HCT116 (cell line): Measurements from ENCODE around the gene CD96. TPM values are rescaled to one million over a fixed set of nuclear protein-coding genes. Genes with fewer than 3 reads are reported as not detected.
A peak's percentile ranks its signal among the peaks of the same experiment; 100 is the strongest.

Experiments used
- ATAC-seq: fragments of 200-7000 bp; cut with Tn5 transposase; 2 replicates; pipeline ENCODE4 v1.9.1; 2020; ENCODE audit warnings: mild to moderate bottlenecking, moderate library complexity
- BruUV-seq: library from RNA; stranded (reverse); fragments of 400-500 nt; replicated peaks from 2 replicates; lab custom pipeline; 2021; lab: Mats Ljungman, UMichigan
- CTCF ChIA-PET: fragments of 300-600 bp; sonication (Branson Sonifier 250); formaldehyde crosslinking; loops from one replicate; lab custom pipeline; 2021; ENCODE audit warnings: antibody characterized with exemption; lab: Charles Lee
- POLR2A ChIA-PET: fragments of 300-600, 350-600 bp; sonication (Branson Sonifier 250); formaldehyde crosslinking; loops from one replicate; lab custom pipeline; 2021; ENCODE audit warnings: antibody characterized with exemption; lab: Charles Lee
- RAD21 ChIA-PET, 2 experiments: fragments of 300-600 bp; sonication (Branson Sonifier 250); formaldehyde crosslinking; loops; one replicate each; lab custom pipeline; 2023; ENCODE audit warnings: low total read pairs in 2 of 2; ENCODE audit not compliant: uncharacterized antibody in 2 of 2, unreplicated experiment in 2 of 2, low non-redundant PET in 1 of 2; lab: Charles Lee
- DNase-seq: peaks from one replicate; pipeline ENCODE4 v3.0.0-alpha.2; 2010; ENCODE audit warnings: low read depth, low spot score
- H2AFZ ChIP-seq: fragments of 200-600 bp; shearing (Covaris generic), sonication (generic); 2 replicates; pipeline ENCODE4 v1.6.1; 2017; ENCODE audit warnings: low read depth, mixed run types, mixed read lengths, antibody characterized with exemption, low read length; ENCODE audit not compliant: poor library complexity, severe bottlenecking
- H3K27ac ChIP-seq: 2 replicates; pipeline ENCODE4 v1.5.1; 2012; ENCODE audit warnings: low read depth, low read length
- H3K27me3 ChIP-seq: fragments of 200-600 bp; sonication (generic); 2 replicates; pipeline ENCODE4 v1.6.1; 2016; ENCODE audit warnings: mixed run types, low read length, mixed read lengths; ENCODE audit not compliant: insufficient read depth
- H3K36me3 ChIP-seq, 2 experiments: fragments of 200-500 bp in 1 of 2; fragments of 200-600 bp in 1 of 2; sonication (Bioruptor generic) in 1 of 2; sonication (generic) in 1 of 2; 2 replicates each; pipeline versions ENCODE4 v1.5.1 to v1.6.1; 2014 to 2016; ENCODE audit warnings: low read length in 2 of 2, inconsistent platforms in 1 of 2, mixed read lengths in 1 of 2, mixed run types in 1 of 2; ENCODE audit not compliant: insufficient read depth in 2 of 2, control insufficient read depth in 1 of 2
- H3K4me1 ChIP-seq, 2 experiments: fragments of 200-600 bp in 1 of 2; sonication (generic) in 1 of 2; 2 replicates each; pipeline versions ENCODE4 v1.5.1 to v1.6.1; 2012 to 2017; ENCODE audit warnings: low read length in 2 of 2, inconsistent platforms in 1 of 2, mild to moderate bottlenecking in 1 of 2, mixed read lengths in 1 of 2, mixed run types in 1 of 2, moderate library complexity in 1 of 2; ENCODE audit not compliant: insufficient read depth in 2 of 2, control insufficient read depth in 1 of 2
- H3K4me2 ChIP-seq: fragments of 200-600 bp; sonication (generic); 2 replicates; pipeline ENCODE4 v1.6.1; 2017; ENCODE audit warnings: mixed run types, low read length, mixed read lengths
- H3K4me3 ChIP-seq, 2 experiments: fragments of 200-600 bp in 1 of 2; sonication (generic) in 1 of 2; replicated peaks in 1 of 2; 2 replicates each; pipeline ENCODE4 v1.5.1; 2011 to 2016; ENCODE audit warnings: low read length in 2 of 2, control low read depth in 1 of 2, low read depth in 1 of 2, mild to moderate bottlenecking in 1 of 2, mixed read lengths in 1 of 2, mixed run types in 1 of 2
- H3K79me2 ChIP-seq: fragments of 200-600 bp; sonication (generic); 2 replicates; pipeline ENCODE4 v1.6.1; 2017; ENCODE audit warnings: mild to moderate bottlenecking, mixed run types, low read length, moderate library complexity, mixed read lengths; ENCODE audit not compliant: insufficient read depth
- H3K9ac ChIP-seq: fragments of 200-600 bp; sonication (generic); 2 replicates; pipeline ENCODE4 v1.6.1; 2016; ENCODE audit warnings: low read length, mixed read lengths
- H3K9me2 ChIP-seq: fragments of 200-600 bp; sonication (generic), shearing (Covaris generic); 2 replicates; pipeline ENCODE4 v1.6.1; 2017; ENCODE audit warnings: mixed run types, mild to moderate bottlenecking, moderate library complexity; ENCODE audit not compliant: insufficient read depth
- H3K9me3 ChIP-seq, 2 experiments: fragments of 200-500 bp in 1 of 2; fragments of 200-600 bp in 1 of 2; sonication (Bioruptor generic) in 1 of 2; sonication (generic) in 1 of 2; 2 replicates each; pipeline ENCODE4 v1.6.1; 2014 to 2017; ENCODE audit warnings: low read length in 2 of 2, mixed read lengths in 2 of 2, inconsistent platforms in 1 of 2, low read depth in 1 of 2, mild to moderate bottlenecking in 1 of 2, mixed run types in 1 of 2, moderate library complexity in 1 of 2; ENCODE audit not compliant: control insufficient read depth in 1 of 2, insufficient read depth in 1 of 2
- H4K20me1 ChIP-seq: fragments of 200-600 bp; sonication (generic), shearing (Covaris generic); 2 replicates; pipeline ENCODE4 v1.6.1; 2017; ENCODE audit warnings: mixed run types, mild to moderate bottlenecking, moderate library complexity; ENCODE audit not compliant: insufficient read depth
- CEBPB ChIP-seq: IDR thresholded peaks from 2 replicates; pipeline ENCODE4 v1.6.1; 2012; ENCODE audit warnings: low read depth
- EGR1 ChIP-seq: IDR thresholded peaks from 2 replicates; pipeline ENCODE4 v1.6.1; 2012; ENCODE audit warnings: low read depth
- FOSL1 ChIP-seq: IDR thresholded peaks from 2 replicates; pipeline ENCODE4 v1.6.1; 2012; ENCODE audit warnings: low read depth
- RAD21 ChIP-seq: IDR thresholded peaks from 2 replicates; pipeline ENCODE4 v1.6.1; 2012; ENCODE audit warnings: low read depth, mild to moderate bottlenecking
- SIN3A ChIP-seq: IDR thresholded peaks from 2 replicates; pipeline ENCODE4 v1.6.1; 2012; ENCODE audit warnings: low read depth
- SP1 ChIP-seq: IDR thresholded peaks from 2 replicates; pipeline ENCODE4 v1.6.1; 2012; ENCODE audit warnings: low read depth
- SRF ChIP-seq: IDR thresholded peaks from 2 replicates; pipeline ENCODE4 v1.6.1; 2012; ENCODE audit warnings: low read depth
- ZFX ChIP-seq: fragments of 450-650 bp; IDR thresholded peaks from 2 replicates; pipeline ENCODE4 v1.6.1; 2017
- ZNF274 ChIP-seq: fragments of 200-500 bp; sonication (Bioruptor generic); IDR thresholded peaks from 2 replicates; pipeline ENCODE4 v1.6.1; 2014; ENCODE audit warnings: mild to moderate bottlenecking, low read depth, low read length, inconsistent platforms
- intact Hi-C: fragments of 100-400 bp; cut with micrococcal nuclease; formaldehyde crosslinking; loops from 2 replicates; pipeline ENCODE4 v1.10.0; 2022
- total RNA-seq: library from RNA; stranded (reverse); gene quantifications from one replicate; pipeline ENCODE4 v1.2.1, GENCODE V29; 2021; ENCODE audit not compliant: unreplicated experiment
- TF ChIP-seq, protein P1 (sequence below), 3 experiments: fragments of 200-600 bp in 1 of 3; sonication (generic) in 1 of 3; IDR thresholded peaks in 2 of 3; conservative IDR thresholded peaks in 1 of 3; 2 replicates each; pipeline ENCODE4 v1.5.1; 2012 to 2017; ENCODE audit warnings: low read depth in 2 of 3, low read length in 2 of 3, antibody characterized with exemption in 1 of 3, borderline replicate concordance in 1 of 3, control low read depth in 1 of 3, mild to moderate bottlenecking in 1 of 3, mixed read lengths in 1 of 3, mixed run types in 1 of 3, moderate library complexity in 1 of 3; ENCODE audit not compliant: insufficient read depth in 1 of 3
- TF ChIP-seq, protein P2 (sequence below): IDR thresholded peaks from 2 replicates; pipeline ENCODE4 v1.6.1; 2012
- TF ChIP-seq, protein P3 (sequence below): IDR thresholded peaks from 2 replicates; pipeline ENCODE4 v1.6.1; 2011; ENCODE audit warnings: mild to moderate bottlenecking, low read length, moderate library complexity; ENCODE audit not compliant: insufficient replicate concordance; ENCODE audit errors: extremely low read depth

CD96 gene
- total RNA-seq, 1 experiment from 2014 or later: 0.42 TPM

DNA sequence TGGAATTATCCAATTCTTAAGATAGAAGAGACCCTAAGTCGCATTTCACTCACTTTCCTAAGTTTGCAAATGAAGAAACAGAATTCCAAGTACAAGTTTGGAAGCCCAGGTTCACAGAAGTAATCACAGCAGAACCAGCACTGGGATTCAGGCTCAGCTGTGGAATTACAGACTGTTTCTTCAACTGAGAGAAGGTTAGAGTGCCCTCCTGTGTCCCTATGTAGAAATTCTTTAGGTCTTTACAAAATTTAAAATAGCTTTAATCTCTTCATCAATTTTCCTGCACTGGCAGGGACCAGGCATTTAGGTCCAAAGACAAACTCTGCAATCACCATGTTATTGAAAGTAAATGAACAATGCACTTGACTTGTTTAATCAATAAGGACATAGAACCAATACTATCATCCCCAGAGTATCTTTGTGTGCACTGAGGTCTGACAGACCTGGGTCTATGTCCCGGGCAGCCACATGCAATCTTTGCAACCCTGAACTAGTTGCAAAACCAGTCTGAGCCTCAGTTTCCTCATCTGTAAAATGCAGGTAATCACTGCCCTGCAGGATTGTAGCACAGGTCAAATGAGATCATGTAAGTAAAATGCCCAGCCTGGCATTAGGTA, 149.4 kb downstream of the CD96 start:
- ChIA-PET POLR2A (interaction anchor here (0.6 to 1.0 kb wide), 2 partner anchors 19 to 114 kb away, joined by 3 read pairs; no protein-coding TSS in a partner anchor), RAD21 (interaction anchor here (0.6 to 1.9 kb wide), 5 partner anchors 22 to 322 kb away, joined by 3 to 12 read pairs (median 5); no protein-coding TSS in a partner anchor), CTCF (interaction anchor here (0.7 to 4.8 kb wide), 13 partner anchors 10 to 352 kb away, joined by 3 to 43 read pairs (median 3); no protein-coding TSS in a partner anchor)
- Histone ChIP-seq H3K9me2 (no peaks in the 10 kb centered on the region), H3K9me3 (no peaks in the 10 kb centered on the region), H4K20me1 (no peaks in the 10 kb centered on the region), H3K4me2 (no peak overlapping the region), H3K4me3 (no peak overlapping the region), H3K79me2 (peaks cover 87% of the 10 kb centered on the region), H3K27me3 (no peaks in the 10 kb centered on the region), H3K27ac (no peak overlapping the region), H3K4me1 (peaks cover 12 to 70% of the 10 kb centered on the region in 2 experiments), H2AFZ (no peak overlapping the region), H3K9ac (no peak overlapping the region), H3K36me3 (no peaks in the 10 kb centered on the region)
- DNase-seq (no peak), ATAC-seq (peak; percentile 70)
- TF ChIP-seq FOSL1: no peak
- TF ChIP-seq RAD21: peak; percentile 78
- TF ChIP-seq EGR1: no peak
- no peak for TF ChIP-seq SRF
- TF ChIP-seq, protein P1, sequence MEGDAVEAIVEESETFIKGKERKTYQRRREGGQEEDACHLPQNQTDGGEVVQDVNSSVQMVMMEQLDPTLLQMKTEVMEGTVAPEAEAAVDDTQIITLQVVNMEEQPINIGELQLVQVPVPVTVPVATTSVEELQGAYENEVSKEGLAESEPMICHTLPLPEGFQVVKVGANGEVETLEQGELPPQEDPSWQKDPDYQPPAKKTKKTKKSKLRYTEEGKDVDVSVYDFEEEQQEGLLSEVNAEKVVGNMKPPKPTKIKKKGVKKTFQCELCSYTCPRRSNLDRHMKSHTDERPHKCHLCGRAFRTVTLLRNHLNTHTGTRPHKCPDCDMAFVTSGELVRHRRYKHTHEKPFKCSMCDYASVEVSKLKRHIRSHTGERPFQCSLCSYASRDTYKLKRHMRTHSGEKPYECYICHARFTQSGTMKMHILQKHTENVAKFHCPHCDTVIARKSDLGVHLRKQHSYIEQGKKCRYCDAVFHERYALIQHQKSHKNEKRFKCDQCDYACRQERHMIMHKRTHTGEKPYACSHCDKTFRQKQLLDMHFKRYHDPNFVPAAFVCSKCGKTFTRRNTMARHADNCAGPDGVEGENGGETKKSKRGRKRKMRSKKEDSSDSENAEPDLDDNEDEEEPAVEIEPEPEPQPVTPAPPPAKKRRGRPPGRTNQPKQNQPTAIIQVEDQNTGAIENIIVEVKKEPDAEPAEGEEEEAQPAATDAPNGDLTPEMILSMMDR (IDR thresholded peaks at IDR 0.05 in 2 of 3, conservative IDR thresholded peaks at IDR 0.05 in 1 of 3; ENCODE audit: borderline replicate concordance in 1 of 3, insufficient read depth in 1 of 3, low read depth in 2 of 3, low read length in 2 of 3): peak; percentile 39 to 65 (median 52); a peak in 5 of 6 replicates
- TF ChIP-seq, protein P2, sequence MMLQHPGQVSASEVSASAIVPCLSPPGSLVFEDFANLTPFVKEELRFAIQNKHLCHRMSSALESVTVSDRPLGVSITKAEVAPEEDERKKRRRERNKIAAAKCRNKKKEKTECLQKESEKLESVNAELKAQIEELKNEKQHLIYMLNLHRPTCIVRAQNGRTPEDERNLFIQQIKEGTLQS: no peak
- TF ChIP-seq ZFX: no peak
- TF ChIP-seq, protein P3, sequence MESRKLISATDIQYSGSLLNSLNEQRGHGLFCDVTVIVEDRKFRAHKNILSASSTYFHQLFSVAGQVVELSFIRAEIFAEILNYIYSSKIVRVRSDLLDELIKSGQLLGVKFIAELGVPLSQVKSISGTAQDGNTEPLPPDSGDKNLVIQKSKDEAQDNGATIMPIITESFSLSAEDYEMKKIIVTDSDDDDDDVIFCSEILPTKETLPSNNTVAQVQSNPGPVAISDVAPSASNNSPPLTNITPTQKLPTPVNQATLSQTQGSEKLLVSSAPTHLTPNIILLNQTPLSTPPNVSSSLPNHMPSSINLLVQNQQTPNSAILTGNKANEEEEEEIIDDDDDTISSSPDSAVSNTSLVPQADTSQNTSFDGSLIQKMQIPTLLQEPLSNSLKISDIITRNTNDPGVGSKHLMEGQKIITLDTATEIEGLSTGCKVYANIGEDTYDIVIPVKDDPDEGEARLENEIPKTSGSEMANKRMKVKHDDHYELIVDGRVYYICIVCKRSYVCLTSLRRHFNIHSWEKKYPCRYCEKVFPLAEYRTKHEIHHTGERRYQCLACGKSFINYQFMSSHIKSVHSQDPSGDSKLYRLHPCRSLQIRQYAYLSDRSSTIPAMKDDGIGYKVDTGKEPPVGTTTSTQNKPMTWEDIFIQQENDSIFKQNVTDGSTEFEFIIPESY: no peak
- TF ChIP-seq ZNF274: no peak
- TF ChIP-seq SP1: no peak
- TF ChIP-seq SIN3A: no peak
- 0 out of 2 replicates have a peak, but pooled peaks have one; percentile 21 for TF ChIP-seq CEBPB
- BruUV-seq: no TSS peak
- intact Hi-C loops: loop anchor here (1.0 kb wide), 2 partner anchors 109 to 114 kb away; no protein-coding TSS in a partner anchor
